Measurements from ENCODE around the gene NEURL1. TPM values are rescaled to one million over a fixed set of nuclear protein-coding genes. Genes with fewer than 3 reads are reported as not detected.

Gene NEURL1
- total and polyA plus RNA-seq, 2 donors (not counting 3 experiments of a cell fraction or from before 2014, with no cell fraction given): 0.06 to 0.22 TPM

DNA sequence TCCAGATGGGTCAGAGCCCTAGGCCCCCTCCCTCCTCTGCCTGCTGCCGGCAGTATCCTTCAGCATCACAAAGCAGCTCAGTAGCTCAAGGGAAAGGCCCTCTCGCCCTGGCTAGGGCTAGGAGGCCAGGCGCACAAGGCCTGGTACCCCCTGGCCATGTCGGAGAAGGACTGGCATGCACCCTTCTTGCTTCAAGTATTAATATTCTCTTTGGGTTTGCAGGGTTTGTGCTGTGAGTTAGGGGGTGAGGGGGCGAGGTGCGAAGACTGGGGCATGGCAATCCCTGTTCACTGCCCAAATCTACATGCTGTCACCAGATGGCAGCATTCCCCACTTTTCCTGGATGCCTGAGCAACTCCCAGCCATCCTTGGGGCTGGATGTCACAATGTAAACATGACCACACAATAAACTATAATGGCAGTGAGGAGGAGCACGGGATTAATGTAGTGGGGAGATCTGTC, 105.2 kb downstream of the NEURL1 start:
- ChIA-PET CTCF (interaction anchor here (0.6 to 3.2 kb wide), 14 partner anchors 9 to 289 kb away, joined by 3 to 65 read pairs (median 4); no protein-coding TSS in a partner anchor), POLR2A (no interaction called here)
- Histone ChIP-seq H3K9me1 (replicated peaks; ENCODE audit: control insufficient read depth, extremely low read depth, insufficient read depth, low read length) (no peaks in the 10 kb centered on the region), H2AFZ (ENCODE audit: low read depth, low read length) (no peak overlapping the region), H3K9ac (replicated peaks; ENCODE audit: extremely low read depth, insufficient read depth, low read length) (no peak overlapping the region), H4K20me1 (replicated peaks; ENCODE audit: control insufficient read depth, extremely low read depth, insufficient read depth, low read length) (no peaks in the 10 kb centered on the region), H3K36me3 (ENCODE audit: control insufficient read depth in 2 of 2, extremely low read depth in 1 of 2, insufficient read depth in 2 of 2, low read length in 2 of 2) (peaks cover 0 to 2% of the 10 kb centered on the region in 2 experiments), H3K27ac (ENCODE audit: insufficient read depth, low read depth, low read length) (no peak overlapping the region), H3K79me2 (ENCODE audit: control insufficient read depth, insufficient read depth, low read length) (no peaks in the 10 kb centered on the region), H3K9me3 (replicated peaks; ENCODE audit: control insufficient read depth, insufficient read depth, low read length) (no peaks in the 10 kb centered on the region), H3K4me1 (ENCODE audit: control insufficient read depth, extremely low read depth, insufficient read depth, low read length) (peaks cover 17% of the 10 kb centered on the region), H3K4me3 (replicated peaks in 1 of 3; ENCODE audit: insufficient read depth in 1 of 3, low read depth in 1 of 3, low read length in 3 of 3) (no peak overlapping the region), H3K27me3 (ENCODE audit: control insufficient read depth in 2 of 2, insufficient read depth in 2 of 2, low read length in 2 of 2) (no peaks in the 10 kb centered on the region), H3K4me2 (ENCODE audit: insufficient read depth, low read length) (no peak overlapping the region)
- intact Hi-C loops (cut with micrococcal nuclease): loop anchor here (1.0 to 2.0 kb wide), 4 partner anchors 68 to 286 kb away; no protein-coding TSS in a partner anchor
- no TSS peak for BruUV-seq (replicated peaks)
- peak; percentile 95 for FAIRE-seq
- peak; percentile 70 for DNase-seq (ENCODE audit: low read depth, low spot score)
- dilution Hi-C loops (cut with MboI; ENCODE audit: extremely low pct_ligation_motif_present, low sequenced_read_pairs): no loop called here
- TF ChIP-seq EZH2 (IDR thresholded peaks at IDR 0.05; ENCODE audit: borderline replicate concordance, low read depth, low read length, severe bottlenecking): no peak
- TF ChIP-seq, protein P1, sequence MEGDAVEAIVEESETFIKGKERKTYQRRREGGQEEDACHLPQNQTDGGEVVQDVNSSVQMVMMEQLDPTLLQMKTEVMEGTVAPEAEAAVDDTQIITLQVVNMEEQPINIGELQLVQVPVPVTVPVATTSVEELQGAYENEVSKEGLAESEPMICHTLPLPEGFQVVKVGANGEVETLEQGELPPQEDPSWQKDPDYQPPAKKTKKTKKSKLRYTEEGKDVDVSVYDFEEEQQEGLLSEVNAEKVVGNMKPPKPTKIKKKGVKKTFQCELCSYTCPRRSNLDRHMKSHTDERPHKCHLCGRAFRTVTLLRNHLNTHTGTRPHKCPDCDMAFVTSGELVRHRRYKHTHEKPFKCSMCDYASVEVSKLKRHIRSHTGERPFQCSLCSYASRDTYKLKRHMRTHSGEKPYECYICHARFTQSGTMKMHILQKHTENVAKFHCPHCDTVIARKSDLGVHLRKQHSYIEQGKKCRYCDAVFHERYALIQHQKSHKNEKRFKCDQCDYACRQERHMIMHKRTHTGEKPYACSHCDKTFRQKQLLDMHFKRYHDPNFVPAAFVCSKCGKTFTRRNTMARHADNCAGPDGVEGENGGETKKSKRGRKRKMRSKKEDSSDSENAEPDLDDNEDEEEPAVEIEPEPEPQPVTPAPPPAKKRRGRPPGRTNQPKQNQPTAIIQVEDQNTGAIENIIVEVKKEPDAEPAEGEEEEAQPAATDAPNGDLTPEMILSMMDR (IDR thresholded peaks at IDR 0.05; ENCODE audit: extremely low read depth in 1 of 2, insufficient read depth in 1 of 2, low read depth in 1 of 2, low read length in 2 of 2): peak; percentile 78

DNA sequence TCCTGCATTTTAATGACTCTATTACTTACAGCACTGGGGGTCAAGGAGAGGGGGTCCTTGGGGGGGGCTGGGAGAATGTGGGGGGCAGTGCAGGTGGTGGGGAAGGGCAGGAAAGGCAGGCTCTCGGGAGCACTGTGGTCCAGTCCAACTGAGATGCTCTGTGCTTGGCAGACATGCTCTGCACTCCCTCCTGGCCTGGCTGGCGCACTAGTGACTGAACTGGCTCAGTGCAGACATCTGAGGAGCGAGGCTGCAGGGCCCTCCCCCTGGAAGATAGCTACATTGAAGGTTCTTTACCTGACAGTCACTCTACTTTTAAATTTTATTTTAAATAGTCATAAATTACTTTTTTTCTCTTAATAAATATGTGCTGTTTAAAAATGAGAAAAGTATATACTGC, 105.7 kb downstream of the NEURL1 start:
- H3K9me1 ChIP-seq (replicated peaks; ENCODE audit: control insufficient read depth, extremely low read depth, insufficient read depth, low read length): no peaks in the 10 kb centered on the region
- FAIRE-seq: no peak
- ChIA-PET POLR2A (no interaction called here), CTCF (interaction anchor here (1.0 to 3.2 kb wide), 9 partner anchors 10 to 289 kb away, joined by 3 to 65 read pairs (median 5); no protein-coding TSS in a partner anchor)
- no peak overlapping the region for H3K4me3 ChIP-seq (replicated peaks in 1 of 3; ENCODE audit: insufficient read depth in 1 of 3, low read depth in 1 of 3, low read length in 3 of 3)
- no TSS peak for BruUV-seq (replicated peaks)
- no peak overlapping the region for H3K27ac ChIP-seq (ENCODE audit: insufficient read depth, low read depth, low read length)
- no peak for DNase-seq (ENCODE audit: low read depth, low spot score)
- dilution Hi-C loops (cut with MboI; ENCODE audit: extremely low pct_ligation_motif_present, low sequenced_read_pairs): no loop called here
- no peaks in the 10 kb centered on the region for H3K79me2 ChIP-seq (ENCODE audit: control insufficient read depth, insufficient read depth, low read length)
- TF ChIP-seq POLR2A (IDR thresholded peaks at IDR 0.05; ENCODE audit: low read depth, low read length) (no peak), POLR2AphosphoS5 (IDR thresholded peaks at IDR 0.05; ENCODE audit: insufficient read depth, low read depth, low read length) (no peak), MYC (IDR thresholded peaks at IDR 0.05; ENCODE audit: low read depth, low read length) (no peak), FOS (IDR thresholded peaks at IDR 0.05; ENCODE audit: borderline replicate concordance, insufficient read depth, low read length) (no peak), EZH2 (IDR thresholded peaks at IDR 0.05; ENCODE audit: borderline replicate concordance, low read depth, low read length, severe bottlenecking) (no peak), GATA2 (IDR thresholded peaks at IDR 0.05; ENCODE audit: insufficient read depth, insufficient read length, low read depth, low read length) (no peak), JUN (IDR thresholded peaks at IDR 0.05; ENCODE audit: borderline replicate concordance, insufficient read depth, insufficient read length, low read depth) (no peak)
- TF ChIP-seq, protein P2, sequence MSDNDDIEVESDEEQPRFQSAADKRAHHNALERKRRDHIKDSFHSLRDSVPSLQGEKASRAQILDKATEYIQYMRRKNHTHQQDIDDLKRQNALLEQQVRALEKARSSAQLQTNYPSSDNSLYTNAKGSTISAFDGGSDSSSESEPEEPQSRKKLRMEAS (IDR thresholded peaks at IDR 0.05; ENCODE audit: insufficient read depth, insufficient read length): no peak
- TF ChIP-seq, protein P1 (IDR thresholded peaks at IDR 0.05; ENCODE audit: extremely low read depth in 1 of 2, insufficient read depth in 1 of 2, low read depth in 1 of 2, low read length in 2 of 2): no peak
- H3K9ac ChIP-seq (replicated peaks; ENCODE audit: extremely low read depth, insufficient read depth, low read length): no peak overlapping the region
- H3K9me3 ChIP-seq (replicated peaks; ENCODE audit: control insufficient read depth, insufficient read depth, low read length): no peaks in the 10 kb centered on the region
- intact Hi-C loops (cut with micrococcal nuclease): loop anchor here (1.0 to 2.0 kb wide), 2 partner anchors 67 to 260 kb away; no protein-coding TSS in a partner anchor
- no peaks in the 10 kb centered on the region for H4K20me1 ChIP-seq (replicated peaks; ENCODE audit: control insufficient read depth, extremely low read depth, insufficient read depth, low read length)
- H3K27me3 ChIP-seq (ENCODE audit: control insufficient read depth in 2 of 2, insufficient read depth in 2 of 2, low read length in 2 of 2): no peaks in the 10 kb centered on the region
- peaks cover 0 to 2% of the 10 kb centered on the region in 2 experiments for H3K36me3 ChIP-seq (ENCODE audit: control insufficient read depth in 2 of 2, extremely low read depth in 1 of 2, insufficient read depth in 2 of 2, low read length in 2 of 2)
- no peak overlapping the region for H3K4me2 ChIP-seq (ENCODE audit: insufficient read depth, low read length)
- no peak overlapping the region for H2AFZ ChIP-seq (ENCODE audit: low read depth, low read length)
- H3K4me1 ChIP-seq (ENCODE audit: control insufficient read depth, extremely low read depth, insufficient read depth, low read length): peaks cover 17% of the 10 kb centered on the region

All from endothelial cell of umbilical vein (primary cell).